ENCODE data around the gene SELENOF.
"Not testable (repeated sequence)": the region's sequence is repeated elsewhere in the genome, so short reads cannot be mapped to it uniquely, and the experiment has no call there.

SELENOF gene

DNA sequence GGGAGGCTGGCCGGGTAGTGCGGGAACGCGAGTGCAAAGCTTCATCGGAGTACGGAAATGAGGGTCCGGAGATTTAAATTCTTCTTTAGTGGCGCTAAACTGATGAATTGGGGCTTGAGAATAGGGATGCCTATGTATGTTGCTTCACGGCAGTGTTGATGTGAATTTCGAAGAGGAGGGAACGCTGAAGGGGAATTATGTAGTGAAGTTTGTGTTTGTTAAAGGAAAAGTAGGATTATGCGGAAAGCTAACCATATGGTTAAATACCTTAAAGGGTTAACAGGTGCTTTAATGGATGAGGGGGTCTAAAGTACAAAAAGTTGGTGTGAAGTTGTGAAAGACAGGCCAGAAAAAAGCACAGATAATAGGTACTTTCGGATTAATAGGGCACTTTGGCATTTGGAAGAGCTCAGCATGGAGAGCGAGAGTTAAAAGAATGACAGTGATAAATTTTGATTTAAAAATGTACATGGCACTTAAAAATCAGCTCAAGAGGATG, 1.9 kb upstream of the SELENOF start:
- no peak for DNase-seq

DNA sequence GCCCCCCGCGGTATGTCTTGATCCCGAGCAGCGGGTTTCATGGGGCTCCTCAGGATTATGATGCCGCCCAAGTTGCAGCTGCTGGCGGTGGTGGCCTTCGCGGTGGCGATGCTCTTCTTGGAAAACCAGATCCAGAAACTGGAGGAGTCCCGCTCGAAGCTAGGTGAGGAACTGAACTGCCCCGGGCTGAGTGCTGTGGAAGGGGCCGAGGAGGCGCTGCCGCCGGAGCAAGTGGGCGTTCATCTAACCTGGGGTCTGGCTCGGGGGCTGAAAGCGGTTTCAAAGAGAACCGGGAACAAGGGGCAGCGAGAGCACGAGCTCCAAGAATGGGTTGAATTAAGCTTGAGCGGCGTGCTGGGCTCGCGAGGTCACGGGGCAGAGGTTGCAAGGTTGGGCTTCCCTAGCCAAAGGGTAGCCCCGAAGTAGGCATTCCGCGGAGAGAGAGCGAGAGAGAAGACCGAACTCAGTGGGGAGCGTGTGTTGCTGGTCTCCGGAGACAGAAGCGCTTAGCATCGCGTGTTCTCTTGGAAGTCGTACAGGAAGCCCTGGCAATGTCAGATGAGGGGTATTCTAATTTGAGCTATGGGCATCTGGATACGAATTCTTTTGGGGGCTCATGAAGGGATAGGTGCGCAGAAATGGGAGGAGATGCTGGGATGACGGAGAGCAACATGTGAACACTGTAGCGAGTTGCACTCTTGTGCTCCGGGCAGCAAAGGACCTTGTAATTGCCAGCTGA, 1.2 kb upstream of the SELENOF start:
- DNase-seq: peak; percentile 59

- no peak for DNase-seq
Observed at GRCh38 chr1:86914601-86914997, 673 bp upstream of the SELENOF start, which contains the start of gene HS2ST1. TSS of gene HS2ST1 (plus strand) at chr1:86914635.

- peak; percentile 58 for DNase-seq
Observed at GRCh38 chr1:86913399-86913895, 479 bp downstream of the SELENOF start.

- no peak for DNase-seq
Observed at GRCh38 chr1:86912281-86912900, 1.5 kb downstream of the SELENOF start.

GRCh38 chr1:86906419-86906818, 7.5 kb downstream of the SELENOF start:
- no peak for DNase-seq

DNA sequence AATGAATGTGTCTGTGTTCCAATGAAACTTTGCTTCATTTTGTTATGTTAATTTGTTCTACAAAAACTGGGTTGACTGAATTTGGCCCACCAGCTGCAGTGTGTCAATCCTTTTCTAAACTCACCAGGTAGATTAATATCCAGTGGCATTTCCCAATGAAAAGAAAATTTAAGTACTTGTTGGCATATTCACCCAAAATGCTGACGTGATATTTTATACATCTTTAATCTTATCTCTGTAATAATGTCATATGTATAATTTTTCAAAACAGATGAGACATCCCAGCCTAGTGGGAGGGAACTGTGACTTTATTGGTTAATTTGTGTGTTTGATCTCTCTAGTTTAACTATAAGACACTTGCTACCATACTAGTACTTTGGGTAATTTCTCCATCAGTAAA, 8.1 kb downstream of the SELENOF start:
- no peak for DNase-seq

DNA sequence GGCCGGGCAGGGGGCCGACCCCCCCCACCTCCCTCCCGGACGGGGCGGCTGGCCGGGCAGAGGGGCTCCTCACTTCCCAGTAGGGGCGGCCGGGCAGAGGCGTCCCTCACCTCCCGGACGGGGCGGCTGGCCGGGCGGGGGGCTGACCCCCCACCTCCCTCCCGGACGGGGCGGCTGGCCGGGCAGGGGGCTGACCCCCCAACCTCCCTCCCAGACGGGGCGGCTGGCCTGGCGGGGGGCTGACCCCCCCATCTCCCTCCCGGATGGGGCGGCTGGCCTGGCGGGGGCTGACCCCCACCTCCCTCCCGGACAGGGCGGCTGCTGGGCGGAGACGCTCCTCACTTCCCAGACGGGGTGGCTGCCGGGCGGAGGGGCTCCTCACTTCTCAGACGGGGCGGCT, 14.5 kb downstream of the SELENOF start:
- DNase-seq: not testable (repeated sequence)

- no peak for DNase-seq
Observed at GRCh38 chr1:86888327-86888726, 25.6 kb downstream of the SELENOF start.

GRCh38 chr1:86887479-86888162, 26.3 kb downstream of the SELENOF start:
- peak; percentile 10 for DNase-seq

DNA sequence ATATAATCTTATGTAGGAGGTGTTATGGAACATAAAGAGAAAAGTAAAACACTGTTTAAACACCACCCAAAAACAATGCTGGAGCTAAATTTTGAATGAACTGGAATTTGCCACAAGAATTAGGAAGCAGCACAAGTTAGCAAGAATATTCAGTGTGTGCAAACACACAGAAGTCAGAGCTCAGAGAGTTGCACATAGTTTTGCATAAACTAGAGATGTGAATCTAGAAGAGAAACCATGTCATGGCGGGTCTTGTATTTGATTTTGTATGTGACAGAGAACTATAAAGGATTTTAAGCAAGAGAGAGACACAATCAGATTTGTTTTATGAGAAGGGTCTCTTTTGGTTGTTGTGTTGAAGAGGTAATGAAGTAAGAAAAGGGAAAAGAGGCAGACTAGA, 38.2 kb downstream of the SELENOF start:
- DNase-seq: no peak

DNA sequence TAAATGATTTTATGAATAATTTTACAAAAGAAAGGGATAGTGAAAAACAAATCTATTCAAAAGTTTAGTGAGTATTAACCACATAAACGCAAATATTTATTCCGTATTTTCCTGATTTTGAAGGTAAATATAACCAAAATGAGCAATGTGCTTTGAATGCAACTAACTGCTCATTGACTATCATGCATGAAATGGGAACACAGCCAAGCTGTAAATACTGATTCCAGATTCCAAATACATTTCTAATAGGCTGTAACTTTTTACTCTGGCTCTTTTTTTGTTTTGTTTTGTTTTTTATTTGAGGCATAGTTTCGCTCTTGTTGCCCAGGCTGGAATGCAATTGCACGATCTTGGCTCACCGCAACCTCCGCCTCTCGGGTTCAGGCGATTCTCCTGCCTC, 41.8 kb downstream of the SELENOF start:
- no peak for DNase-seq

GRCh38 chr1:86871001-86871400, 42.9 kb downstream of the SELENOF start:
- DNase-seq: no peak

- peak; percentile 1 for DNase-seq
Observed at GRCh38 chr1:86868477-86868876, 45.4 kb downstream of the SELENOF start.

GRCh38 chr1:86867278-86867677, 46.6 kb downstream of the SELENOF start:
- DNase-seq: not testable (repeated sequence)

DNA sequence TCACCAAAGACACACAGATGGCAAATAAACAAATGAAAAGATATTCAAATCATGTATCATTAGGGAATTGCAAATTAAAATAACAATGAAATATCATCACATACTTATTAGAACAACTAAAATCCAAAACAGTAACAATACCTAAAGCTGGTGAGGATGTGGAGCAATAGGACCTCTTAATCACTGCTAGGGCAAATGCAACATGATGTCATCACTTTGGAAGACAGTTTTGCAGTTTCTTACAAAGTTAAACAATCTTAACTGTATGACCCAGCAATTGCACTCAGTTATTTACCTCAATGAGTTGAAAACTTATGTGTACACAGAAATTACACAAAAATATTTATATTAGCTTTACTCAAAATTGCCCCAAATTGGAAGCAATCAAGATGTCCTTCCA, 47.3 kb downstream of the SELENOF start:
- DNase-seq: peak; percentile 47

- peak; percentile 12 for DNase-seq
Observed at GRCh38 chr1:86865973-86866637, 47.8 kb downstream of the SELENOF start.

DNA sequence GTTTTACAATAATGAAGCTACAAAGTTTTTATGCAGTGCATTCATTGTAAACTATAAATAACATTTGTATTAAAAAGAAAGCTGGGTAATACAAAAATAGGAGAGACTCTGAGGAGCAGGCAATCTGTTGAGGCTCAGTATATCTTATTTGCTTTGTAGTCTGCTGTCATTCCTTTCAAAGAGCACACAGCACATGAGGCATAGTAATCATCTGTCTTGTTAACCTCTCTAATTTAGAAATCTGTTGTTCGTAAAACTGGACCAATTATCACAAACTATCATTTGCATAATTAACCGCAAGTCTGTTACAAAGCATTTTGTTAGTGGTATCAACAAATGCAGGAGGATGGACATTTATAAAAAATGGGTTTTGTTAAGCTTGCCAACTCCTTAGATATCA, 51.0 kb downstream of the SELENOF start:
- DNase-seq: no peak

DNA sequence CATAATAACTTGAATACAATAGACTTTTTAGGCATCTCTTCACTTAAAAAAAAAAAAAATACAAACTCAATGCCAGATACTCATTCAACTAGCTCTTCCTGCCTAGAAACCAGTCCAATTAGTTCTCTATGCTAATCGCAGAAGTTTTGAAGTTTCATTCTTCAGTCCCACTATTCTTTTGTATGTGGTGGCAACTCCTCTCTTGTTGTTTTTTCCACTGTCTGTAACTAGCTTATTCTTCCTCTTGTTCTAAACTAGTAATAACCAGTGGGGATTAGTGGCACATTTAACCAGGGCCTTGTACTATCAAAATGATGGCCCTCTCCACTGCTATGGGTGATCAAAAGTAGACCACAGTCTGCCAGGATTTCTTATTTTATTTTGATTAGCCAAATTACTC, 52.5 kb downstream of the SELENOF start:
- DNase-seq: no peak

GRCh38 chr1:86860424-86860823, 53.5 kb downstream of the SELENOF start:
- DNase-seq: no peak

- DNase-seq: no peak
Observed at GRCh38 chr1:86860020-86860419, 53.9 kb downstream of the SELENOF start.

- no peak for DNase-seq
Observed at GRCh38 chr1:86858524-86859261, 55.2 kb downstream of the SELENOF start.

Measured in suppressor macrophage treated with lipopolysaccharide for 4 hours (primary cell).